Endothelial cell of umbilical vein (primary cell): ENCODE data around the gene PASK. TPM values are rescaled to one million over a fixed set of nuclear protein-coding genes. Genes with fewer than 3 reads are reported as not detected.

Source experiments
- BruUV-seq: library from RNA; stranded (reverse); fragments of 400-500 nt; replicated peaks from 2 replicates; lab custom pipeline; 2021; lab: Mats Ljungman, UMichigan
- CTCF ChIA-PET: fragments of 300-600, 350-600 bp; sonication (Branson Sonifier 250); formaldehyde crosslinking; loops from one replicate; lab custom pipeline; 2021; ENCODE audit warnings: antibody characterized with exemption, inconsistent platforms; lab: Charles Lee
- POLR2A ChIA-PET: fragments of 300-600, 350-600 bp; sonication (Branson Sonifier 250); formaldehyde crosslinking; loops from one replicate; lab custom pipeline; 2021; ENCODE audit warnings: antibody characterized with exemption, inconsistent platforms; lab: Charles Lee
- DNase-seq: peaks from one replicate; pipeline ENCODE4 v3.0.0-alpha.2; 2011; ENCODE audit warnings: low read depth, low spot score
- FAIRE-seq: peaks from 2 replicates; lab custom pipeline; 2011; peaks lifted over from hg19 to GRCh38; lab: Jason Lieb, UNC
- H2AFZ ChIP-seq: 2 replicates; pipeline ENCODE4 v1.6.0; 2012; ENCODE audit warnings: low read depth, low read length, control low read depth, inconsistent platforms
- H3K27ac ChIP-seq: 2 replicates; pipeline ENCODE4 v1.5.1; 2011; ENCODE audit warnings: low read depth, mild to moderate bottlenecking, control low read depth, low read length, moderate library complexity; ENCODE audit not compliant: insufficient read depth
- H3K27me3 ChIP-seq, 2 experiments: 2 replicates each; pipeline versions ENCODE4 v1.6.0 to v1.6.1; 2011; ENCODE audit warnings: low read length in 2 of 2, mixed read lengths in 1 of 2; ENCODE audit not compliant: control insufficient read depth in 2 of 2, insufficient read depth in 2 of 2
- H3K36me3 ChIP-seq, 2 experiments: 2 replicates in 1 of 2; 3 replicates in 1 of 2; pipeline ENCODE4 v1.5.1; 2011; ENCODE audit warnings: low read length in 2 of 2, mild to moderate bottlenecking in 1 of 2, moderate library complexity in 1 of 2; ENCODE audit not compliant: control insufficient read depth in 2 of 2, insufficient read depth in 2 of 2; ENCODE audit errors: extremely low read depth in 1 of 2
- H3K4me1 ChIP-seq: 3 replicates; pipeline ENCODE4 v1.5.1; 2011; ENCODE audit warnings: mild to moderate bottlenecking, low read length; ENCODE audit not compliant: control insufficient read depth, insufficient read depth; ENCODE audit errors: extremely low read depth
- H3K4me2 ChIP-seq: 2 replicates; pipeline ENCODE4 v1.6.1; 2011; ENCODE audit warnings: low read length, control low read depth, mixed read lengths; ENCODE audit not compliant: insufficient read depth
- H3K4me3 ChIP-seq, 3 experiments: fragments of 200-600 bp in 1 of 3; sonication (generic), shearing (Covaris generic) in 1 of 3; replicated peaks in 1 of 3; 2 replicates each; pipeline ENCODE4 v1.5.1; 2011 to 2016; ENCODE audit warnings: control low read depth in 3 of 3, low read length in 3 of 3, mild to moderate bottlenecking in 2 of 3, inconsistent platforms in 1 of 3, low read depth in 1 of 3, moderate library complexity in 1 of 3; ENCODE audit not compliant: insufficient read depth in 1 of 3
- H3K79me2 ChIP-seq: 2 replicates; pipeline ENCODE4 v1.6.0; 2012; ENCODE audit warnings: low read length, inconsistent platforms; ENCODE audit not compliant: control insufficient read depth, insufficient read depth
- H3K9ac ChIP-seq: replicated peaks from 2 replicates; pipeline ENCODE3; 2011; ENCODE audit warnings: low read length, control low read depth; ENCODE audit not compliant: insufficient read depth; ENCODE audit errors: extremely low read depth
- H3K9me1 ChIP-seq: replicated peaks from 3 replicates; pipeline ENCODE4 v1.6.0; 2011; ENCODE audit warnings: mild to moderate bottlenecking, low read length; ENCODE audit not compliant: control insufficient read depth, insufficient read depth; ENCODE audit errors: extremely low read depth
- H3K9me3 ChIP-seq: replicated peaks from 2 replicates; pipeline ENCODE4 v1.5.1; 2012; ENCODE audit warnings: low read length, inconsistent platforms; ENCODE audit not compliant: control insufficient read depth, insufficient read depth
- H4K20me1 ChIP-seq: replicated peaks from 2 replicates; pipeline ENCODE3; 2011; ENCODE audit warnings: mild to moderate bottlenecking, low read length; ENCODE audit not compliant: control insufficient read depth, insufficient read depth; ENCODE audit errors: extremely low read depth
- CTCF ChIP-seq, 2 donors: IDR thresholded peaks; 1 replicate in 1 of 2; 2 replicates in 1 of 2; pipeline ENCODE4 v1.5.1; 2011; ENCODE audit warnings: low read length in 2 of 2, mild to moderate bottlenecking in 2 of 2, moderate library complexity in 2 of 2, control low read depth in 1 of 2, inconsistent platforms in 1 of 2, low read depth in 1 of 2; ENCODE audit not compliant: insufficient read depth in 1 of 2; ENCODE audit errors: extremely low read depth in 1 of 2
- EZH2 ChIP-seq: IDR thresholded peaks from 2 replicates; pipeline ENCODE4 v1.6.1; 2012; ENCODE audit warnings: borderline replicate concordance, low read depth, mild to moderate bottlenecking, moderate library complexity, low read length, inconsistent platforms; ENCODE audit not compliant: severe bottlenecking
- FOS ChIP-seq: IDR thresholded peaks from 2 replicates; pipeline ENCODE4 v1.6.1; 2011; ENCODE audit warnings: mild to moderate bottlenecking, low read length, moderate library complexity, borderline replicate concordance; ENCODE audit not compliant: insufficient read depth
- GATA2 ChIP-seq: IDR thresholded peaks from 2 replicates; pipeline ENCODE4 v1.7.0; 2011; ENCODE audit warnings: low read depth, mild to moderate bottlenecking, moderate library complexity, mixed read lengths, low read length; ENCODE audit not compliant: insufficient read length, insufficient read depth
- JUN ChIP-seq: IDR thresholded peaks from 2 replicates; pipeline ENCODE4 v1.6.1; 2011; ENCODE audit warnings: borderline replicate concordance, low read depth; ENCODE audit not compliant: insufficient read length, insufficient read depth
- MAX ChIP-seq: IDR thresholded peaks from 2 replicates; pipeline ENCODE4 v1.6.1; 2011; ENCODE audit not compliant: insufficient read depth, insufficient read length
- MYC ChIP-seq: IDR thresholded peaks from one replicate; pipeline ENCODE4 v1.6.1; 2011; ENCODE audit warnings: mild to moderate bottlenecking, low read depth, low read length
- POLR2A ChIP-seq: IDR thresholded peaks from 2 replicates; pipeline ENCODE4 v1.6.1; 2012; ENCODE audit warnings: low read depth, mild to moderate bottlenecking, control low read depth, low read length
- POLR2AphosphoS5 ChIP-seq: IDR thresholded peaks from 2 replicates; pipeline ENCODE4 v1.6.1; 2012; ENCODE audit warnings: low read depth, mild to moderate bottlenecking, control low read depth, low read length, moderate library complexity; ENCODE audit not compliant: insufficient read depth
- dilution Hi-C: fragments of 300-500 bp; cut with MboI; formaldehyde crosslinking; loops from one replicate; pipeline ENCODE4 v1.15.0; 2019; ENCODE audit warnings: low sequenced_read_pairs; ENCODE audit not compliant: extremely low pct_ligation_motif_present
- intact Hi-C: fragments of 100-400 bp; cut with micrococcal nuclease; formaldehyde crosslinking; loops from one replicate; pipeline ENCODE4 v1.10.0; 2022
- polyA plus RNA-seq, 4 experiments: library from polyadenylated mRNA; depleted of rRNA in 3 of 4; stranded (reverse) in 3 of 4; unstranded in 1 of 4; fragments of >200 nt; gene quantifications; 2 replicates each; pipeline versions ENCODE4 v1.2.1 to v1.2.3, GENCODE V29; 2011 to 2012; ENCODE audit warnings: missing spikeins in 1 of 4
- total RNA-seq: library from RNA; stranded (reverse); gene quantifications from 2 replicates; pipeline ENCODE4 v1.2.3, GENCODE V29; 2021

Gene PASK
- total and polyA plus RNA-seq, 2 donors (not counting 3 experiments of a cell fraction or from before 2014, with no cell fraction given), result 5.7 to 17.3 TPM

GRCh38 chr2:241092677-241093076 lies 56.6 kb downstream of the PASK start:
- no peak overlapping the region for H3K27ac ChIP-seq
- POLR2A ChIA-PET, result no interaction called here
- H3K9me1 ChIP-seq, result no peaks in the 10 kb centered on the region
- intact Hi-C loops (no loop called here), dilution Hi-C loops (no loop called here)
- no peak overlapping the region for H2AFZ ChIP-seq
- peaks cover 5% of the 10 kb centered on the region for H3K4me1 ChIP-seq
- BruUV-seq, result no TSS peak
- no peak overlapping the region for H3K9ac ChIP-seq
- DNase-seq, result no peak
- H3K27me3 ChIP-seq, result no peaks in the 10 kb centered on the region
- H3K4me3 ChIP-seq, result no peak overlapping the region
- TF ChIP-seq POLR2AphosphoS5 (no peak), CTCF (IDR thresholded peaks at IDR 0.05; ENCODE audit: extremely low read depth in 1 of 2, insufficient read depth in 1 of 2, low read depth in 1 of 2, low read length in 2 of 2) (no peak), MYC (no peak), POLR2A (no peak), FOS (no peak), MAX (no peak), EZH2 (no peak), JUN (no peak), GATA2 (no peak)
- no peaks in the 10 kb centered on the region for H4K20me1 ChIP-seq
- CTCF ChIA-PET, result interaction anchor here (2.1 to 2.5 kb wide), 2 partner anchors 9 to 15 kb away, joined by 4 to 9 read pairs; partner anchors contain the start of gene MTERF4
- FAIRE-seq, result no peak
- H3K79me2 ChIP-seq, result no peaks in the 10 kb centered on the region
- H3K36me3 ChIP-seq, result peaks cover 12 to 18% of the 10 kb centered on the region in 2 experiments
- no peaks in the 10 kb centered on the region for H3K9me3 ChIP-seq
- no peak overlapping the region for H3K4me2 ChIP-seq
